SIG-M5 treated with dmso at 0.1 percent for 504 hours (cell line): Measurements from ENCODE around the gene PMS1.
A peak's percentile ranks its signal among the peaks of the same experiment; 100 is the strongest.
"Not testable (repeated sequence)": the region's sequence is repeated elsewhere in the genome, so short reads cannot be mapped to it uniquely, and the experiment has no call there.

ENCODE experiments used
- DNase-seq: peaks from one replicate; lab custom pipeline; 2025; ENCODE audit not compliant: unreplicated experiment; lab: John Stamatoyannopoulos, UW

The PMS1 gene

DNA sequence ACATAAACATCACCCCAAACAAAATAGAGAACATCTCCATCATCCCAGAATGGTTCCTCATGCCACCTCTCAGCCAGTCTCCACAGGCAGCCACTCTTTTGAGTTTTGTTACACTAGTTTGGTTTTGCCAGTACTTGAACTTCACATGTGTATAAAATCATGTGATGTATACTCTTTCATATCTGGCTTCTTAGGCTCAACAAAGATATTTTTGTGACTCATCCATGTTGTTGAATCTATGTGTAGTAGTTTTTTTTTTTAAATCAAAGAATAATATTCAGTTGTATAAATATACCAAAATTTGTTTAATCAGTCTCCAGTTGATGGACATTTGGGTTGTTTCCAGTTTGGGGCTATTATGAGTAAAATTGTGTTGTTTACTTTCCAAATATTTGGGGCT lies 75.9 kb downstream of the PMS1 start:
- DNase-seq: no peak

DNA sequence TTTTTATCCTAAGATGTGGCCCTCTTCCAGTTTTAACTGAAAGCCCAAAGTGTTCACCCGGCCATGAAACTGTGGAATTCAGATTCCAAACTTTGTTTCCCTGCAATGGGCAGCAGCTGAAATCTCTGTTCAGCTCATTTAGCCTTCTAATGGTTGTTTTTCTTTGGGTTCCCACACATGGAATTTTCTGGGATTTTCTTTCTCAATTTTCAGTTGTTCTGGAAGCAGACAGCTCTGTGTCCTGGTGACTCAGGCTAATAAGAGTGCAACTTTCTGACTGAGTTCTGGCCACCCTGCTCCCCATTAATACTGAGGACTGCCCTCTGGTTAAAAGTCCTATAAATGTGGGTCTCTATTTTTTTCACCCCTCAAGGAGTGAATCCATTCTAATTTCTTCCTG lies 78.5 kb downstream of the PMS1 start:
- DNase-seq: no peak

DNA sequence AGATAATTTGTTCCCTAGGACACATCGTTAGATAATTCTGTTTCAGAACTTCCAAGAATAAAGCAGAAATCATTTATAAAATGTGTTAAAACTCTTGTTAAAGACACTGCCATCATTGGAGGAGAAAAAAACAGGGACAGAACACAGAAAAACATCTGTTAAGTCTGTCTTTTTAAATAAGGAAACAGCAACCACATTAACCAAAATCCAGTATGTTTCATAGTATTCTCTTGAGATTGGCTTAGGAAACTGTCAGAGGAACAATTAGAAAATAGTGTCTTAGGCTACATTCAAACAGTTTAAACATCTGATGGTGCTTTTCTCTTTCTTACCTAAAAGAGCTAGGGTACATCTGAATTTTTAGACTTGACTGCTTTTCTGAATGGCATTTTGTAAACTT lies 81.6 kb downstream of the PMS1 start:
- no peak for DNase-seq

DNA sequence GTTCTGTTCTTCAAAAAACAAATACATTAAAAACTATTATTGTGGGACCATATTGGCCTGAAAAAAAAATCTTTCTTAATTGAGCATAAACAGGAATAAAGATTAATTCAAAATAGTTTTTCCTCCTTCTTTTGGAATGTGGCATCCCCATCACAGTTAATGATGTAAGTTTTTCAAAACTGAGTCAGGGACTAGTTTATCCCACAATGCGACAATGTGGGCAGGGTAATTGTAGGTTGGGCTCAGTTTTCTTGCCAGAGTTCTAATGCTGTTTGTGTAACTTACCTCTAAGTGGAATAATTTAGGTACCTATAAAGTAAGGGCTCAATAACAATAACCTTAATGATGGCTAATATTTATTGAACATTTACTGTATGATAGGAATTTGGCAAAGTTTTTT lies 82.0 kb downstream of the PMS1 start:
- DNase-seq: no peak

DNA sequence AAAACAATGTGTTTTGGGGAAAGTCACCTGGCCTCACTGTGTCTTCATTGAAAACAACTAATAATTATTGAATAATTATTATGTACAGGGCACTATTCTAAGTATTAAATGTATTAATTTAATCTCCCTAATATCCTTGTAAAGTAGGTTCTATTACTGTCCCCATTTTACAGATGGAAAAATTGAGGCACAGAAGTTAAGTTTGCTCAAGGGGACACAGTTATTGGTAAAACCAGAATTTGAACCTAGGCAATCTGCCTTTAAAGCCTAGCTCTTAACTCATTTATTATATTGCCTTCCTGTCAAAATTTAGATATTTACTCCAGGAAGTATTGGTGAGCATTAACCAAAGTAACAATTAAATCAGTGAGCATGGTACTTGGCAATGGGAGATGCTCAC lies 84.6 kb downstream of the PMS1 start:
- no peak for DNase-seq

DNA sequence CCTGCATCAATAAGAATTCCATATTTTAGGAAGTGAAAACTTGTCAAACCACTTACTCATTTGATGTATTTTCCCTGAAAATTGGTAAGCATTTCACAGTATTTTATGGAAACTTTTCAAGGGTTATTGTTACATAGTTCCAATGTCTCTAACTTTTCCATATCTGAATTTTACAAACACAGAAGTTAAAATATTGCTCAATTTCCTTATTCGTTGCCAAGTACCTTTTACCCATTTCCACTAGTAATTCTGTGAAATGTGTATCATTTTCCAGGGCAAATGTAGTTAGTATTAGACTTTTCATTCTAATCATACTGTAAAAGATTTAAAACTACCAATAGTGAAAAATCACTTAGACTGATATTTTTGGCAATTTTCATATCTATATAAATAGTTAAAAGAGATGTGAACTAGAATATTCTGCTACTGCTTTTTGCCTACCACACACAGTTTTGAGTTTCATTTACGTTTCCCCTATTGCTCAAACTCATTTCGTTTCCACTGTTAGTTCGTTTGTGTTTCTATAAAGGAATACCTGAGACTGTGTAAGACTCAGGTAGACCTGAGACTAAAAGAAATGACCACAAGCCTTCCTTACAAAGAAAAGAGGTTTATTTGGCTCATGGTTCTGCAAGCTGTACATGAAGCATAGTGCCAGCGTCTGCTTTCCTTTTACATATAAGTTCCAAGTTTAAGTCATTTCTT lies 86.3 kb downstream of the PMS1 start:
- DNase-seq: no peak

DNA sequence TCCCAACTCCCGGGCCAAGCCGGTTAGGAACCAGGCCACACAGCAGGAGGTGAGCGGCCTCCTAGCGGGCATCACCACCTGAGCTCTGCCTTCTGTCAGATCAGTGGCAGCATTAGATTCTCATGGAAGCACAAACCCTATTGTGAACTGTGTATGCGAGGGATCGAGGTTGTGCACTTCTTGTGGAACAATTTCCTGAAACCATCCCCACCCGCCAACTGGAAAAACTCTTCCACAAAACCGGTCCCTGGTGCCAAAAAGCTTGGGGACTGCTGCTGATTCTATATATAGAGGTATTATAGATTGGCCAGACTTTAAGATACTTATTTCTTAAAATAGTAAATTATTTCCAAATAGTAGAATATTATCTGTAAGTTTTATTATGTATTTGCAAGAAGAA lies 89.4 kb downstream of the PMS1 start:
- DNase-seq: no peak

DNA sequence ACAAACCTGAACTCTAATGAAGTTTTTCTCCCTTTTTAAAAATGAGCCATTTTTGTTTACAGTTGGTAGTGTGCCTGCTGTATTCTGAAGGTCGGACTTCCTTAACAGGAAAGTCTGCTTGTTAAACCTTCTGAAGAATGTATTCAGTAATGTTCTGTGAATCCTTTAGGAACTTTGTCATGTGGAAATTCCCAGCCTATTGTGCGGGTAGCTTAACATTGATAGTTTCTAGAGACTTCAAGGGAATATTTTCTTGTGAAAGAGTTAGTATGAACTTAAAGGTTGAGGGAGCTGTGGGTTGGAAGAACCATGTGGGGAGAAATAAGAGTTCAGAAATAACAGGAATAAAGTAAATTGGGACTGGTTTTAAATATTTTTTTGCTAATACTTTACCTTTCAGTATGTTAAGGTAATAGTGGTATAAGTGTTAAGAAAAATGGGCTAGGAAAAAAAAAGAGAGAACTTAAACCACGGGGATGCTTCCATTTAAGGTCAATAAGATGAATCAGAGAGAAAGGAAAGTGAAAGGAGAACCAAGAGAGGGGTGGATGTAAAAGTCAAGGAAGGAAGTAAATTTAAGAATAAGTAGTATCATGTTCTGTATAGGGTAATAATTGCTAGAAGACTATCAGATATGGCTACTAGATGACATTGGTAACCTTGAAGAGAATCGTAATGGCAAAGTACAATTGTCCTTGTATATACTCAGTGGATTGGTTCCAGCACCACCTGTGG lies 90.5 kb downstream of the PMS1 start:
- DNase-seq: peak; percentile 66

DNA sequence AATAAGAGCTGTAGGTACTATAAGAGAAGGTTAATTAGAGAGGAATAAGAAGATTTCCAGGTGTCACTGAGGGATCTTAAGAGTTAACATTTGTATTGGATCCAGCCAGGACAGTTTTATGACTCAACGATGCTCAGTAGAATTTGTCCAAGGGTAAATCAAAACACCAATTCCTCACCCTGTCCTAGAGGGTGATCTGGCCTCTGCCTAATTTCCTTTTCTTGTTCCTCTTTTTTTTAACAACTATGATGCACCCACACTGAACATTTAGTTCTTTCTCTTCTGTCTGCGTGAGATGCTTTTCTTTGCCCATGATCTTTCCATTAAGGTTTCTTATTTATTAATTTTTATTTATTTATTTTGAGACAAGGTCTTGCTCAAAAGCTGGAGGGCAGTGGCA lies 92.0 kb downstream of the PMS1 start:
- DNase-seq: peak; percentile 4

DNA sequence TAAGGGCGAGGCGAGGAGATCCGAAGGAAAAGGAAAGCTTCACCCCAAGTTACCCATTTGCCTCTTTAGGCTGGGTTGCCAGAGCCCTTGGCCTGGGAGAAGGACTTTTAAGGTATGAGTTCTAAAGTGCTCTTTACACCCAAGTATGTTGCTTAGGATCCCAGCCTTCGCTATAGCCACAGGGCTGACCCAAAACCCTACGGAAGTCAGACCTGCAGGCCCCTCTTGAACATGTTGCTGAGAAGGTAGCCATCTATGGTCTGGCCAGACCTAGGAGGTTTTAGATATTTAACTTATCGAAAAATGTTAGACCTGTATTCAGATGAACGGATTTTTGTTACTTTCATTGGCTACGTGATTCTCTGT lies 95.4 kb downstream of the PMS1 start:
- no peak for DNase-seq

DNA sequence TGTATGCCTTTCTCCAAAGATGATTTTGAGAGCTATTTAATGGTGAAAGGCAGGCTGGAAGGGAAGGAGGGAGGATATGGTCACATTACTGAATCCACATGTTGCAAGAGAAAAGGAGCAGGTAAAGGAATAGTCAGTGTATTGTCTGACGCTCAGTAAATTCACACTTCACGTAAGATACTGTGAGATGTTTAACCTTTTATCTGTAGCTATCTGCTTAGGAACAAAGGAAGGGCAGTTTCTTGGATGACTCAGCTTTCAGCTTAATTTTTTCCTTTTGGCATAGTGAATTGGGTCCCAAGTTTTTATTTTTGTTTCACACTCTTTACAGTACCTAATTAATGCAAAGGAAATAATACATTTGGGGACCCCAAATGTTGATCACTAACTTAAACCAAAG lies 96.2 kb downstream of the PMS1 start:
- DNase-seq: no peak

DNA sequence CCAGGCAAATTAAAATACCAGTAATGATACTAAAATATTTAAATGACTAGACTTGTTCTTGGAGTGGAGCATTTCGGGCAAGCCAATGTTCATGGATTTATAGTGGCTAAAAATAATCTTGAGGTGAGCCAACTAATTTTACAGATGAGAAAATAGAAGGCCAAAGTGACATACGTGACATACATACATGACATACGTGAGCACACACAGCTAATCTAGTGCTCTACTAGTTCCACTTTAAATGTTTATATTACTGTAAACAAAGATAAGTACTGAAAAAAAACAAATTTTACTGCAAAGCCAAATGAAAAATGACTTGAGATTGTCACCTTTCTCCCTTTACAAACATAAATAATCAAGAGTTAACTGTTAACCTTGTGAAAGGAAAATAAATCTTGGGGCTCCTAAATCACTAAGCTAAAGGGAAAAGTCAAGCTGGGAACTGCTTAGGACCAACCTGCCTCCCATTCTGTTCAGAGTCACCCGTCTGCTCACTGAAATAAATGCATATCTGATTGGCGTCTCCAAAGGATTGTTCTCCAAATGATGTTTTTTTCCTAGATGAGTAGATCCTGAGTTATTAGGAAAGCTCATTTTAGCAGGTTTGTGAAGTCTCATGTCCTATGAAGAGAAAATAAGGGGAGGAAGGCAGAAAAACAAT lies 96.7 kb downstream of the PMS1 start:
- no peak for DNase-seq

DNA sequence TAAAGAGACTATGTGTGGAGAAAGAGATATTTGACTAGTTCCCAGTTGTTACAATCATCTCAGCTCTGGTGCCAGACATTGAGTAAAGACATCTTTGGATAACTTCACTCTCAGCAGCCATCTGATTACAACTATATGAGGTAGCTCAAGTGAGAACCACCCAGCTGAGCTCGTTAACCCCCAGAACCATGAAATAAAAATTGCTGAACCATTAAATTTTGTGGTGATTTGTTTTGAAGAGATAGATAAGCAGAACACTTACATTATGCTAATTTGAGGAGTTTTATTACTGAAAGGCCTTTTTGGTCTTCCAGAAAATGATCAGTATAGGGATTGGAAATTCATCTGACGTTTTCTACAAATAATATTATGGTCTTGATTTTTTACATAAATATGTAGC lies 101.1 kb downstream of the PMS1 start:
- DNase-seq: no peak

DNA sequence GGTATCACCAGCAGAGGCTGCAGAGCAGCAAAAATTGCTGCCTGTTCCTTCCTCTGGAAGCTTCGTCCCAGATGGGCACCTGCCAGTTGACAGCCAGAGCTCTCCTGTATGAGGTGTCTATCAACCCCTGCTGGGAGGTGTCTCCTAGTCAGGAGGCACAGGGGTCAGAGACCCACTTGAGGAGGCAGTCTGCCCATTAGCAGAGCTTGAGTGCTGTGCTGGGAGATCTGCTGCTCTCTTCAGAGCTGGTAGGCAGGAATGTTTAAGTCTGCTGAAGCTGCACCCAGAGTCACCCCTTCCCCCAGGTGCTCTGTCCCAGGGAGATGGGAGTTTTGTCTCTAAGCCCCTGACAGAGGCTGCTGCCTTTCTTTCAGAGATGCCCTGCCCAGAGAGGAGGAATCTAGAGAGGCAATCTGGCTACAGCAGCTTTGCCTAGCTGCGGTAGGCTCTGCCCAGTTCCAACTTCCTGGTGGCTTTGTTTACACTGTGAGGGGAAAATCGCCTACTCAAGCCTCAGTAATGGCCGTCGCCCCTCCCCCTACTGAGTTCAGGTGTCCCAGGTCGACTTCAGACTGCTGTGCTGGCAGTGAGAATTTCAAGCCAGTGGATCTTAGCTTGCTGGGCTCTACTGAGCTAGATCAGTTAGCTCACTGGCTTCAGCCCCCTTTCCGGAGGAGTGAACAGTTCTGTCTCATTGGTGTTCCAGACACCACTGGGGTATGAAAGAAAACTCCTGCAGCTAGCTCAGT lies 108.5 kb downstream of the PMS1 start:
- not testable (repeated sequence) for DNase-seq

DNA sequence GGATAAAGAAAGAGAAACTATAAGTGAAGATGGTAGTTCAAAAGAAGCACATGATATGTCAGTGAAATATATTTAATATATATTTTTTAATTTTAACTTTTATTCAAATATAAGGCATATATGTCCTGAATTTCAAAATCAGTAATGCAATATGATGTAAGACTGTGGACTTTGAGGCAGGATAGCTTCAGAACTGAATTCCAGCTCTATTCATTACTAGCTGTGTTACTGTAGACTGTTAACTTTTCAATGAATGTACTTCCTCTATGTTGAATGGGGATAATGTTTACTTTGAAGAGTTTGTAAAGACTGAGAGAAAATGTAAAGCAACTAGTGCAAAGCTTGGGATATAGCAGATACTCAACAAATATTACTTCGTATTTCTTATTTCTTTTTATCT lies 112.6 kb downstream of the PMS1 start:
- no peak for DNase-seq

DNA sequence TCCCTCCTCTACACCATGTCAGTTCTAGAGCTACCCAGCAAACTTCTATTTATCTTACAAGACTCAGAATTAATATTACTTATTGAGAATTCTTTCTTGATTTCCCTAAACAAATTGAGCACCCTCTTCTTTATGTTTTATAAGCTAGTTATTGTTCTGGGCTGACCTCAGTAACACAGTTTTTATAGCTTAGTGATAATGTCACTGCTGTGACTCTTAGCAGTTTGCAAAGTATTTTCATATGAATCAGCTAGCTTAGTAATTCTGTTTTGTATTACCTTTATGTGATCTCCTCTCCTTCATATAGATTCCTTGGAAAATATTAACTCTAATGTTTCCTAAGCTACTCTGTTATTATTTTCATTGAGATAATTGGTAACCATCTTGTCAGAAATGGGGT lies 114.9 kb downstream of the PMS1 start:
- no peak for DNase-seq

DNA sequence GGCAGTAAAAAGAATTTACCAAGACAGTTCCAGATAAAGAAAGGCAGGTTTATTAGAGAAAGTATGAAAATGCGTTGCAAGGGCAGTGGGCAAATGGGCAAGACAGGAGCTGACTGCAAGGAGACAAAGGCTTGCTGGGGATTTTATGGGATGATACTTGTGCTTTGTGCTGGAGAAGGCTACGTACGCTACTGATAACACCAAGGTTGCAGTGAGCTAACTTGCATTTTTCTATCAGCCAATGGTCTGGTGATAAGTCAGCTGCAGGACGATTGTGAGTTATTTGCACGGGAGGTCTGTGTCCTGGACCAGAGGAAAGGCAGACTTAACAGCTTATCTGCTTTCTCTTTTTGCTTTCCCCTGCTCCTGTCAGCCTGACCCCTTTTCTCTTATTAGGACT lies 116.5 kb downstream of the PMS1 start:
- DNase-seq: no peak

DNA sequence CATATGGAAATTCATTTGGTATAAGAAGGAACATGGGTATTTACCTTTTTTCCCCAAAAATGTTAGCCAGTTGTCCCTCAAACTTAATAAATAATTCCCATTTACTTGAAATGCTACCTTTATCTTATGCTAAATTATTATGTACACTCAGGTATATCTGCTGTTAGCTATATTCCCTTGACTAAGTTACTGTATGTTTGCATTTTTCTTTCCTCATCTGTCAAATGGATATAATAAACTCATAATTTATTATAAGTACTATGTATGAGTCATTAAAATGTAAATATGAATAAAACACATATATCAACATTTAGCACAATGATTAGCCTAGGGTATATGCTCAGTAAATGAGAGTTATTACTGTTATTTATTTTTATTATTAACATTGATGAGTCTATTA lies 117.4 kb downstream of the PMS1 start:
- DNase-seq: no peak

DNA sequence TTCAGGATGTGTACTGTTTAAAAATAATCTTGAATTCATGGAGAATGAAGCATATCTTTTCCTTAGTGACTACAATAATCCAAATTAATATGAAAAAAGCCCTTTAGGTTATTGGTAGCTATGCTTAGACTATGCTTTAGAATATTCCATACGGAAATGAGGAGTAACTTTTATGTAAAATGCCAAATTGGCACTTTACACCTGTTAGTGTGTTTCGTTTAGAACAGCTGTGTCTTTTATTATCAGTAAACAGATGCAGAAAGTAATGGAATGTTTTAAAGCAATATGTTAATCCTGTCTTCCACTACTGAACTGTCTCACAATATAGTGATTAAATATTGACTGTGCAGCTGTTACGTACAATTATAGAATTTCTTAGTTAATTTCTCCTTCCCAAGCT lies 129.6 kb downstream of the PMS1 start:
- no peak for DNase-seq

DNA sequence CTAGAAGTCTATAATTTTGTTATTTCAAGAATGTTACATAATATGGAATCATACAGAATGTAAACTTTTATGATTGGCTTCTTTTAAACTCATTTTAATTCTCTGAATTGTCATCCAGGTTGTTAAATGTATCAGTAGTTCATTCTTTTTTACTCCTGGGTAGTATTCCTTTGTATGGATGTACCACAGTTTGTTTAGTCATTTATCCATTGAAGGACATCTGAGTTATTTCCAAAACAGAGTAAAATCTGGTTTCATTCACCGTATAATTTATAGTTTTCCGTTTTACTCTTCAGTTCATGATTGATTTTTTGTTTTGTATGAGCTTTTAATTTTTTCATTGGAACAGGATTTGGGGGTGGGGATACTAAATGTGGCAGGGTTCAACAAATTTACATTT lies 132.4 kb downstream of the PMS1 start:
- no peak for DNase-seq
